Calu3 (cell line): ENCODE results near the gene HSPA12B. TPM values are rescaled to one million over a fixed set of nuclear protein-coding genes. Genes with fewer than 3 reads are reported as not detected.
A peak's percentile ranks its signal among the peaks of the same experiment; 100 is the strongest.

Source experiments
- BruUV-seq: library from RNA; stranded (reverse); fragments of 400-500 nt; replicated peaks from 2 replicates; lab custom pipeline; 2021; lab: Mats Ljungman, UMichigan
- CTCF ChIA-PET: fragments of 300-600 bp; sonication (Branson Sonifier 250); formaldehyde crosslinking; loops from one replicate; lab custom pipeline; 2022; ENCODE audit warnings: antibody characterized with exemption; lab: Charles Lee
- DNase-seq: peaks from one replicate; pipeline ENCODE4 v3.0.0; 2022
- H3K27ac Mint-ChIP-seq: one replicate; pipeline ENCODE4 v1.8.0; 2022; ENCODE audit warnings: mixed read lengths; ENCODE audit not compliant: unreplicated experiment
- H3K27me3 Mint-ChIP-seq: one replicate; pipeline ENCODE4 v1.8.0; 2022; ENCODE audit warnings: mixed read lengths; ENCODE audit not compliant: unreplicated experiment
- H3K36me3 Mint-ChIP-seq: one replicate; pipeline ENCODE4 v1.8.0; 2022; ENCODE audit warnings: mild to moderate bottlenecking, moderate library complexity, mixed read lengths; ENCODE audit not compliant: insufficient read depth, unreplicated experiment
- H3K4me1 Mint-ChIP-seq: one replicate; pipeline ENCODE4 v1.8.0; 2022; ENCODE audit warnings: mild to moderate bottlenecking, low read depth, mixed read lengths; ENCODE audit not compliant: unreplicated experiment
- H3K4me3 Mint-ChIP-seq: one replicate; pipeline ENCODE4 v1.8.0; 2022; ENCODE audit warnings: mild to moderate bottlenecking, low read depth, moderate library complexity, mixed read lengths; ENCODE audit not compliant: unreplicated experiment
- H3K9me3 Mint-ChIP-seq: one replicate; pipeline ENCODE4 v1.8.0; 2022; ENCODE audit warnings: low read depth, mixed read lengths; ENCODE audit not compliant: unreplicated experiment
- intact Hi-C: fragments of 100-400 bp; cut with micrococcal nuclease; formaldehyde crosslinking; loops from one replicate; pipeline ENCODE4 v1.10.0; 2022; ENCODE audit not compliant: unreplicated experiment
- total RNA-seq: library from RNA; stranded (reverse); gene quantifications from 2 replicates; pipeline ENCODE4 v1.2.3, GENCODE V29; 2022
- TF ChIP-seq, protein P1 (sequence below): fragments of 200-600 bp; IDR thresholded peaks from one replicate; pipeline ENCODE4 v1.8.0; 2022; ENCODE audit warnings: antibody characterized with exemption; ENCODE audit not compliant: unreplicated experiment

The HSPA12B gene
- total RNA-seq, 1 experiment from 2014 or later: not detected

- no peaks in the 10 kb centered on the region for H3K9me3 Mint-ChIP-seq
- peaks cover 47% of the 10 kb centered on the region for H3K36me3 Mint-ChIP-seq
- no TSS peak for BruUV-seq
- TF ChIP-seq, protein P1, sequence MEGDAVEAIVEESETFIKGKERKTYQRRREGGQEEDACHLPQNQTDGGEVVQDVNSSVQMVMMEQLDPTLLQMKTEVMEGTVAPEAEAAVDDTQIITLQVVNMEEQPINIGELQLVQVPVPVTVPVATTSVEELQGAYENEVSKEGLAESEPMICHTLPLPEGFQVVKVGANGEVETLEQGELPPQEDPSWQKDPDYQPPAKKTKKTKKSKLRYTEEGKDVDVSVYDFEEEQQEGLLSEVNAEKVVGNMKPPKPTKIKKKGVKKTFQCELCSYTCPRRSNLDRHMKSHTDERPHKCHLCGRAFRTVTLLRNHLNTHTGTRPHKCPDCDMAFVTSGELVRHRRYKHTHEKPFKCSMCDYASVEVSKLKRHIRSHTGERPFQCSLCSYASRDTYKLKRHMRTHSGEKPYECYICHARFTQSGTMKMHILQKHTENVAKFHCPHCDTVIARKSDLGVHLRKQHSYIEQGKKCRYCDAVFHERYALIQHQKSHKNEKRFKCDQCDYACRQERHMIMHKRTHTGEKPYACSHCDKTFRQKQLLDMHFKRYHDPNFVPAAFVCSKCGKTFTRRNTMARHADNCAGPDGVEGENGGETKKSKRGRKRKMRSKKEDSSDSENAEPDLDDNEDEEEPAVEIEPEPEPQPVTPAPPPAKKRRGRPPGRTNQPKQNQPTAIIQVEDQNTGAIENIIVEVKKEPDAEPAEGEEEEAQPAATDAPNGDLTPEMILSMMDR: no peak
- H3K27me3 Mint-ChIP-seq: peaks cover 29% of the 10 kb centered on the region
- peak; percentile 31 for DNase-seq
- intact Hi-C loops: no loop called here
- CTCF ChIA-PET: no interaction called here
- no peak overlapping the region for H3K27ac Mint-ChIP-seq
- H3K4me1 Mint-ChIP-seq: peaks cover 20% of the 10 kb centered on the region
- H3K4me3 Mint-ChIP-seq: no peak overlapping the region
Measured at GRCh38 chr20:3783068-3783489, 50.6 kb downstream of the HSPA12B start.

- intact Hi-C loops: no loop called here
- no TSS peak for BruUV-seq
- Mint-ChIP-seq H3K27me3 (peaks cover 23% of the 10 kb centered on the region), H3K9me3 (no peaks in the 10 kb centered on the region), H3K4me1 (peaks cover 24% of the 10 kb centered on the region), H3K36me3 (peaks cover 42% of the 10 kb centered on the region), H3K4me3 (no peak overlapping the region), H3K27ac (no peak overlapping the region)
- CTCF ChIA-PET: interaction anchor here (0.6 kb wide), 1 partner anchor 94 kb away, joined by 3 read pairs; no protein-coding TSS in a partner anchor
- TF ChIP-seq, protein P1: no peak
- no peak for DNase-seq
Measured at GRCh38 chr20:3783511-3784195, 51.2 kb downstream of the HSPA12B start.

DNA sequence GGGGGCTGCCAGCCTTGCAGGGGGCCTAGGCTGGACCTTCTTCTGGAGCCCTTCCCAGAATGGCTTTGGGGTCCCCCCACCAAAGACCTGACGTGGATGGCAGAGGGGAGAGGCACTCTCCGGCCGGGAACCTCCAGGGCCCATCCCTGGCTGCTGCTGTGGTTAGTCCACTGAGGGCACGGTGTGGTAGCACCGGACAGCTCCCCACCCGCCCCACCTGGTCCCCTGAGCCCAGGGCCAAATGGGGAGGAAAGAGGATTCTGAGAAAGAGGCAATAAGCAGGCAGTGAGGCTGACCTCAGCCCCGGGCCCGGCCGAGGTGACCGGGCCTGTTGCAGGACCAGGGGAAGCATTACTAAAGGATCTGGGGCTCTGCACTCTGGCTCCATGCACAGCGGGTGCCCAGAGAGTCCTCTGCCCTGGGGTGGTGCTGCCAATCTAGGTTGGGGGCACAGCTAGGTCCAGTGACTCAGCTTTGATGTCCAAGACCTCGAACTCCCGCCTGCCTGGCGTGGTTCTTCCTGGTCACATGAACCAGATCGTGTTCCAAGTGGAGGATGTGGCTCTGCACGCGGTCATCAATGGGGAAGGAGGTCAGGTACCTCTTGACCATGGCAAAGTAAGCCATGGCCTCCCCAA is 51.9 kb downstream of the HSPA12B start:
- TF ChIP-seq, protein P1: no peak
- no peak overlapping the region for H3K4me3 Mint-ChIP-seq
- TSS peak; percentile 70 for BruUV-seq
- H3K9me3 Mint-ChIP-seq: no peaks in the 10 kb centered on the region
- CTCF ChIA-PET: interaction anchor here (0.6 kb wide), 1 partner anchor 93 kb away, joined by 3 read pairs; no protein-coding TSS in a partner anchor
- H3K27ac Mint-ChIP-seq: peak overlapping the region; percentile 44
- peaks cover 42% of the 10 kb centered on the region for H3K36me3 Mint-ChIP-seq
- no peak for DNase-seq
- H3K27me3 Mint-ChIP-seq: peaks cover 16% of the 10 kb centered on the region
- intact Hi-C loops: no loop called here
- peaks cover 31% of the 10 kb centered on the region for H3K4me1 Mint-ChIP-seq

- Mint-ChIP-seq H3K36me3 (peaks cover 42% of the 10 kb centered on the region), H3K4me1 (peaks cover 31% of the 10 kb centered on the region), H3K4me3 (no peak overlapping the region), H3K9me3 (no peaks in the 10 kb centered on the region), H3K27me3 (peaks cover 11% of the 10 kb centered on the region), H3K27ac (peak overlapping the region; percentile 44)
- TF ChIP-seq, protein P1: no peak
- CTCF ChIA-PET: interaction anchor here (3.2 kb wide), 1 partner anchor 35 kb away, joined by 25 read pairs; the partner anchor contains the start of gene AP5S1
- intact Hi-C loops: no loop called here
- DNase-seq: no peak
- no TSS peak for BruUV-seq
Measured at GRCh38 chr20:3784863-3785239, 52.4 kb downstream of the HSPA12B start.
